HG03378 (cell line): ENCODE measurements around the gene ABHD6.
A peak's percentile ranks its signal among the peaks of the same experiment; 100 is the strongest.
"Not testable (repeated sequence)": the region's sequence is repeated elsewhere in the genome, so short reads cannot be mapped to it uniquely, and the experiment has no call there.

ENCODE experiments used
- ATAC-seq: cut with Tn5 transposase; IDR thresholded peaks from one replicate; pipeline ENCODE4 v1.9.1; 2021; ENCODE audit warnings: mild to moderate bottlenecking, moderate library complexity; ENCODE audit not compliant: unreplicated experiment

The ABHD6 gene

GRCh38 chr3:58242340-58242739, 4.7 kb downstream of the ABHD6 start:
- ATAC-seq = no peak

- not testable (repeated sequence) for ATAC-seq
Measured at GRCh38 chr3:58242860-58243259, 5.3 kb downstream of the ABHD6 start.

GRCh38 chr3:58243976-58244585, 6.5 kb downstream of the ABHD6 start:
- no peak for ATAC-seq

GRCh38 chr3:58246148-58247047, 8.8 kb downstream of the ABHD6 start:
- ATAC-seq = no peak

GRCh38 chr3:58249358-58250092, 11.9 kb downstream of the ABHD6 start:
- no peak for ATAC-seq

- ATAC-seq = no peak
Measured at GRCh38 chr3:58250093-58250707, 12.6 kb downstream of the ABHD6 start.

GRCh38 chr3:58251631-58252035, 14.0 kb downstream of the ABHD6 start:
- no peak for ATAC-seq

- no peak for ATAC-seq
Measured at GRCh38 chr3:58254144-58254543, 16.6 kb downstream of the ABHD6 start.

GRCh38 chr3:58256061-58256460, 18.5 kb downstream of the ABHD6 start:
- no peak for ATAC-seq

- no peak for ATAC-seq
Measured at GRCh38 chr3:58256511-58256910, 18.9 kb downstream of the ABHD6 start.

GRCh38 chr3:58258392-58259055, 20.9 kb downstream of the ABHD6 start:
- no peak for ATAC-seq

GRCh38 chr3:58260261-58260731, 22.7 kb downstream of the ABHD6 start:
- ATAC-seq = no peak

GRCh38 chr3:58260733-58261132, 23.1 kb downstream of the ABHD6 start:
- ATAC-seq = no peak

- ATAC-seq = peak; percentile 65
Measured at GRCh38 chr3:58261954-58262666, 24.5 kb downstream of the ABHD6 start.

- no peak for ATAC-seq
Measured at GRCh38 chr3:58266577-58266976, 29.0 kb downstream of the ABHD6 start.

GRCh38 chr3:58267543-58267942, 30.0 kb downstream of the ABHD6 start:
- ATAC-seq = not testable (repeated sequence)

- ATAC-seq = no peak
Measured at GRCh38 chr3:58269356-58269755, 31.8 kb downstream of the ABHD6 start.

- ATAC-seq = no peak
Measured at GRCh38 chr3:58270485-58270884, 32.9 kb downstream of the ABHD6 start.

GRCh38 chr3:58271901-58272501, 34.4 kb downstream of the ABHD6 start:
- ATAC-seq = no peak
